HG03280 (cell line): Measurements from ENCODE around the gene NUP85.
A peak's percentile ranks its signal among the peaks of the same experiment; 100 is the strongest.
"Not testable (repeated sequence)": the region's sequence is repeated elsewhere in the genome, so short reads cannot be mapped to it uniquely, and the experiment has no call there.

Experiments used
- ATAC-seq: cut with Tn5 transposase; IDR thresholded peaks from one replicate; pipeline ENCODE4 v1.9.1; 2021; ENCODE audit warnings: mild to moderate bottlenecking, moderate library complexity; ENCODE audit not compliant: unreplicated experiment

Gene NUP85

GRCh38 chr17:75266316-75267152 lies 61.1 kb downstream of the NUP85 start:
- no peak for ATAC-seq

DNA sequence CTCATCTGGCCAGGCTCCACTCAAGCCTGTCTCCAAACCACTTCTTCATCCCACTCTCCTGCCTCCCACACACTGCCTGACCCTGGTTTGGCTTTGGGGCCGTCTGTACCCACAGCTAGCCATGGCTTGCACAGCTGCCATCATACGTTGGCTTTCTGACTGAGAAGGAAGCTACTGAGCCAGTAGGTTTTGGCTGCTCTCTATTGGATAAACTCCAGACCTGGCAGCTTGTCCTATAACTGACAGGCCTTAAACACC lies 61.6 kb downstream of the NUP85 start:
- ATAC-seq, result no peak

- no peak for ATAC-seq
Observed at GRCh38 chr17:75267411-75268232, 62.1 kb downstream of the NUP85 start.

GRCh38 chr17:75269844-75270217 lies 64.4 kb downstream of the NUP85 start:
- ATAC-seq, result peak; percentile 1

- ATAC-seq, result peak; percentile 33
Observed at GRCh38 chr17:75270218-75270965, 64.9 kb downstream of the NUP85 start.

- ATAC-seq, result no peak
Observed at GRCh38 chr17:75270966-75271232, 65.4 kb downstream of the NUP85 start, which contains the start of gene MIF4GD. MIF4GD (minus strand) TSS chr17:75271231; CDS start chr17:75270195, 1,036 bp downstream.

DNA sequence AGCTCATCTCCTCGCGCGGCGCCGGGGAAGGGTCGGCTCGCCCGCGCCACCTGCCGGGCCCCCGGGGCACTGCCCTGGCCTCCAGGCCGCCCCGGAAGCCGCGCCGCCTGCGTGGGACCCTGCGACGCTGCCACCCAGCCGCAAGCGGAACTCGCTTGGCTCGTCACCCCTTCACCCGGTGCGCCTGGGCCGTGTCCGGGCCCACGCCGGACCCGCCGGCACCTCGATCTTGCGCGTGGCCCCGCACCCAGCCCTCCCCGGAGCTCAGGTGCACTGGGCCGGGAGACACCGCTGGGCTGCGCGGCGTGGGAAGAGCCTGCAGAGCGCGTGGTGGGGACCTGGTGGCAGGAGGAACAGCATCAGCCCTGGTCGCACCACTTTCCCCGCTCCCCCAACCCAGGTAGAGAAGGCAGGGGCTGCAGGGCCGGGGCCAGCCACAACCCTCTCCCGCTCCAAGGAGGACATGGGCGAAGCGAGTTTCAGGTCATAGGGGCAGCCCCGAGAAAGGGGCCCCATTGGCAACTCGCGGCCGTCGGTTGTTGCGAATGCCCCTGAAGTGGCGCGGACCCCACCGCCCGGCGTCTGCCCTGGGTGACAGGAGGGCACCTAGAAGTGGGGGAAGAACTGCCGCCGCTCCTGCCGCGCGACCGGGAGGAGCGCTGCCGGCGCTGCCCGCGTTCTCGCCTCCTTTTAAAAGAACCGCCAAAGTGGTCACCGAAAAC lies 65.9 kb downstream of the NUP85 start:
- peak; percentile 77 for ATAC-seq

DNA sequence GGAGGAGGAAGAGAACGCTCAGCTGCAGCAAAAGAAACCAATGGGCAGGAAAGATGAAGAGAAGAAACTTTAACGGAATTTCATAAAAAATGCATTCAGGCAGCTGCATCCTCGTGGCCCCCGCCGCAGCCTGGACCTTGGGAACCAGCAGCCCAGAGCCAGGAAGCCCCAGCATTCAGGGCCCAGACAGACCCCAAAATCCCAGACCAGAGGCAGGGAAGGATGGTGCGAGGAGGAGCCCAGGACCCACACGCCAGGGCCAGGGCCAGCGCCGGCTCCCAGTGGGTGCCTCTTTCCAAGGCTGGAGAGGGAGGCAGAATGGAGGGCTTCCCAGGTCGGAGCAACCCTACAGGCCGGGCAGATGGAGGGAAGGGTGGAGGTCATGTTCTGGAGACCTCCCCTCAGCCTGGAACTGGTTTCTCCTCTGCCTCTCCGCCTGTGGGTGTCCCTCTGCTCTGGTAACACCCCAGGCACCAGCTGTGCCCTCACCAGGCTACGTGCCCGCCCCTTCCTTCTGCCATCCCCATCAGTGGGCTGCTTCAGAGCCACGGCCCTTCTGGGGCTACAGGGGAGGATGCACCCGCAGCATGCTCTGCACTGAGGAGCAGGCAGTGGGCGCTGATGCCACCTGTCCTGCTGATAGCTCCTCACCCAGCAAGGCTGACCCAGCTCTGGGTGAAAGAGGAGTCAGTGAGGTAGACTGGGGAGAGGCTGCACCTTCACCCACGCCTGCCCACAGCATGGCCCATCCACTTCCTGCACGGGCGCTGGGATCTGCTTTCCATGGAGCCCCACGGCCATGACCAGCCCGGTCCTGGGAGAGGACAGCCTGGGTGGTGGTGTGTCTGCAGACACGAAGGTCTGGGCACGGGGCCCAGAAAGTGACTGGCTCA lies 66.7 kb downstream of the NUP85 start:
- no peak for ATAC-seq

DNA sequence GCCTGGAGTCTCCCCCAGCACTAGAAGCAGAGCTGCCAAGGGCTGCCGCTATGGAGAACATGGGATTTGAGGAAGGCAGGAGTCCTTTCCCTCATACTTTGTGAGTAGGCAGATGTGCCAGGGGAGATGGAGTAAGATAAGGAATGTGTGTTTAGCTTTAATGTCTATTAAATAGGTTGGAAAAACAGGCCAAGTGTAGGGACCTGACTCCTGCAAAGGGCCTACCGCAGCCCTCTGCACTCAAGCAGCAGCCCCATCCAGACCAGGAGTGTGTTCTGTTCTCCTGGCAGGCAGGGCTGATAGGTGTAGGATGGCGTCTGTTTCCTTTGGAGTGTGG lies 67.3 kb downstream of the NUP85 start:
- no peak for ATAC-seq

DNA sequence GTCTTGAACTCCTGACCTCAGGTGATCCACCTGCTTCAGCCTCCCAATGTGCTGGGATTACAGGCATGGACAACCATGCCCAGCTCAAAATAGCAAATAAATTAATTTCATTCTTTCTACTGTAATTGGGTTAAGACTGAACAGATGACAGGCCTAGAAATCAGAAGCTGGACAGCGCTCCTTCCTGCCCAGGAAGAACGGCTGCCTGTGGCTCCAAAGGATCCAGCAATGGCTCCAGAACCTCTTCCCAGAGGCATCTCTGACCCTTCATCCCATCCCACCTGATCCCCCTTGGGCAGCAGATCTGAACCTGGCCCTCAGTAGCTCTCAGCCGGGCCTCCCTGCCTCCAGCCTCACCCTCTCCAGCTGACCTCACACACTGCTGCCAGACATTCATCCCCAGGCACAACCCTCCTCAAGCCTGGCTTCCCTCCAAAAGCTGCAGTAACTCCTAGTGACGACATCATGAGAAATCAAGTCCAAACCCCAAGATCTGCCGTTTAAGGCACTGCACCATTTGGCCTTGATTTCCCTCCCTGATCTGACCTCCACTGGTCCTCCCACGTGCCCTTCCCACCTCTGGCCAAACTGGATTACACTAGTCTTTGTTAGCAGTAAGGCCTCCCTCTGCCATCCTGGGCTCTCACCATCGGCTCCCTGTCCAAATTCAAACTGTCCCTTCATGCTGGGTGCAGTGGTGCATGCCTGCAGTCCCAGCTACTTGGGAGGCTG lies 68.7 kb downstream of the NUP85 start:
- ATAC-seq, result no peak

- ATAC-seq, result no peak
Observed at GRCh38 chr17:75277664-75278071, 72.2 kb downstream of the NUP85 start.

DNA sequence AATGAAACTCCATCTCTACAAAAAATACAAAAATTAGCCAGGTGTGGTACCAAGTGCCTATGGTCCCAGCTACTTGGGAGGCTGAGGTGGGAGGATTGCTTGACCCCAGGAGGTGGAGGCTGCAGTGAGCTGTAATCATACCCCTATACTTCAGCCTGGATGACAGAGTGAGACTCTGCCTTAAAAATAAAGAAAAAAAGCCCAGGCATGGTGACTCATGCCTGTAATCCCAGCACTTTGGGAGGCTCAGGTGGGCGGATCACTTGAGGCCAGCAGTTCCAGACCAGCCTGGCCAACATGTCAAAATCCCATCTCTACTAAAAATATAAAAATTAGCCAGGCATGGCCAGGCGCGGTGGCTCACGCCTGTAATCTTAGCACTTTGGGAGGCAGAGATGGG lies 74.7 kb downstream of the NUP85 start:
- ATAC-seq, result not testable (repeated sequence)

GRCh38 chr17:75285123-75285522 lies 79.6 kb downstream of the NUP85 start:
- no peak for ATAC-seq
